ENCODE results near the gene SETD3. TPM values are rescaled to one million over a fixed set of nuclear protein-coding genes. Genes with fewer than 3 reads are reported as not detected.

Gene SETD3
- total RNA-seq = 10 to 100 TPM; 52.6 to 54.5 TPM

- Mint-ChIP-seq H3K4me3 (peak within 1 kb of the TSS; percentile 95), H3K27me3 (no peaks in the 10 kb centered on the region), H3K27ac (peak within 1 kb of the TSS; percentile 95), H3K9me3 (no peaks in the 10 kb centered on the region), H3K36me3 (peaks cover 5% of the 10 kb centered on the region), H3K4me1 (peaks cover 53% of the 10 kb centered on the region)
- peak; percentile 51 for DNase-seq
Observed at GRCh38 chr14:99479906-99480869, at the start of gene SETD3. Gene SETD3 (minus strand): TSS chr14:99480859. CDS start chr14:99465805, 15,054 bp downstream.

GRCh38 chr14:99529899-99530298 is 49.2 kb upstream of the SETD3 start:
- Mint-ChIP-seq H3K27me3 (no peaks in the 10 kb centered on the region), H3K4me1 (peaks cover 12% of the 10 kb centered on the region), H3K4me3 (no peak overlapping the region), H3K36me3 (no peaks in the 10 kb centered on the region), H3K27ac (no peak overlapping the region), H3K9me3 (no peaks in the 10 kb centered on the region)
- DNase-seq = no peak

GRCh38 chr14:99527427-99528076 is 46.9 kb upstream of the SETD3 start:
- no peaks in the 10 kb centered on the region for H3K9me3 Mint-ChIP-seq
- no peaks in the 10 kb centered on the region for H3K27me3 Mint-ChIP-seq
- H3K4me3 Mint-ChIP-seq = no peak overlapping the region
- H3K27ac Mint-ChIP-seq = no peak overlapping the region
- DNase-seq = no peak
- H3K4me1 Mint-ChIP-seq = peaks cover 12% of the 10 kb centered on the region
- no peaks in the 10 kb centered on the region for H3K36me3 Mint-ChIP-seq

GRCh38 chr14:99527026-99527425 is 46.4 kb upstream of the SETD3 start:
- no peaks in the 10 kb centered on the region for H3K27me3 Mint-ChIP-seq
- H3K9me3 Mint-ChIP-seq = no peaks in the 10 kb centered on the region
- H3K4me1 Mint-ChIP-seq = peaks cover 12% of the 10 kb centered on the region
- H3K36me3 Mint-ChIP-seq = no peaks in the 10 kb centered on the region
- H3K4me3 Mint-ChIP-seq = no peak overlapping the region
- H3K27ac Mint-ChIP-seq = no peak overlapping the region
- no peak for DNase-seq

- H3K27ac Mint-ChIP-seq = no peak overlapping the region
- no peak overlapping the region for H3K4me3 Mint-ChIP-seq
- no peak for DNase-seq
- H3K9me3 Mint-ChIP-seq = no peaks in the 10 kb centered on the region
- peaks cover 10% of the 10 kb centered on the region for H3K4me1 Mint-ChIP-seq
- H3K27me3 Mint-ChIP-seq = no peaks in the 10 kb centered on the region
- no peaks in the 10 kb centered on the region for H3K36me3 Mint-ChIP-seq
Observed at GRCh38 chr14:99525699-99526080, 45.0 kb upstream of the SETD3 start.

GRCh38 chr14:99524804-99525698 is 44.4 kb upstream of the SETD3 start:
- no peak for DNase-seq
- Mint-ChIP-seq H3K27ac (peak overlapping the region; percentile 72), H3K36me3 (no peaks in the 10 kb centered on the region), H3K27me3 (no peaks in the 10 kb centered on the region), H3K9me3 (no peaks in the 10 kb centered on the region), H3K4me1 (peaks cover 10% of the 10 kb centered on the region), H3K4me3 (no peak overlapping the region)

GRCh38 chr14:99524091-99524661 is 43.5 kb upstream of the SETD3 start:
- Mint-ChIP-seq H3K36me3 (no peaks in the 10 kb centered on the region), H3K9me3 (no peaks in the 10 kb centered on the region), H3K4me1 (peaks cover 10% of the 10 kb centered on the region), H3K27ac (no peak overlapping the region), H3K4me3 (no peak overlapping the region), H3K27me3 (no peaks in the 10 kb centered on the region)
- DNase-seq = no peak

- peaks cover 10% of the 10 kb centered on the region for H3K4me1 Mint-ChIP-seq
- no peaks in the 10 kb centered on the region for H3K36me3 Mint-ChIP-seq
- H3K4me3 Mint-ChIP-seq = no peak overlapping the region
- H3K9me3 Mint-ChIP-seq = no peaks in the 10 kb centered on the region
- DNase-seq = no peak
- no peaks in the 10 kb centered on the region for H3K27me3 Mint-ChIP-seq
- H3K27ac Mint-ChIP-seq = no peak overlapping the region
Observed at GRCh38 chr14:99523704-99524055, 43.0 kb upstream of the SETD3 start.

GRCh38 chr14:99522934-99523703 is 42.5 kb upstream of the SETD3 start:
- H3K4me3 Mint-ChIP-seq = no peak overlapping the region
- DNase-seq = no peak
- H3K27ac Mint-ChIP-seq = no peak overlapping the region
- peaks cover 10% of the 10 kb centered on the region for H3K4me1 Mint-ChIP-seq
- H3K27me3 Mint-ChIP-seq = no peaks in the 10 kb centered on the region
- no peaks in the 10 kb centered on the region for H3K36me3 Mint-ChIP-seq
- no peaks in the 10 kb centered on the region for H3K9me3 Mint-ChIP-seq

GRCh38 chr14:99522457-99522891 is 41.8 kb upstream of the SETD3 start:
- no peak overlapping the region for H3K27ac Mint-ChIP-seq
- H3K27me3 Mint-ChIP-seq = no peaks in the 10 kb centered on the region
- H3K9me3 Mint-ChIP-seq = no peaks in the 10 kb centered on the region
- H3K4me1 Mint-ChIP-seq = peaks cover 10% of the 10 kb centered on the region
- H3K36me3 Mint-ChIP-seq = no peaks in the 10 kb centered on the region
- DNase-seq = no peak
- H3K4me3 Mint-ChIP-seq = no peak overlapping the region

- Mint-ChIP-seq H3K4me3 (no peak overlapping the region), H3K4me1 (peaks cover 7% of the 10 kb centered on the region), H3K27me3 (no peaks in the 10 kb centered on the region), H3K9me3 (no peaks in the 10 kb centered on the region), H3K36me3 (no peaks in the 10 kb centered on the region), H3K27ac (no peak overlapping the region)
- DNase-seq = no peak
Observed at GRCh38 chr14:99522025-99522401, 41.4 kb upstream of the SETD3 start.

- no peak for DNase-seq
- no peaks in the 10 kb centered on the region for H3K27me3 Mint-ChIP-seq
- H3K36me3 Mint-ChIP-seq = no peaks in the 10 kb centered on the region
- no peak overlapping the region for H3K27ac Mint-ChIP-seq
- no peaks in the 10 kb centered on the region for H3K9me3 Mint-ChIP-seq
- H3K4me1 Mint-ChIP-seq = peaks cover 7% of the 10 kb centered on the region
- no peak overlapping the region for H3K4me3 Mint-ChIP-seq
Observed at GRCh38 chr14:99521176-99522024, 40.7 kb upstream of the SETD3 start.

GRCh38 chr14:99520571-99521081 is 40.0 kb upstream of the SETD3 start:
- no peak overlapping the region for H3K27ac Mint-ChIP-seq
- no peak overlapping the region for H3K4me3 Mint-ChIP-seq
- no peak for DNase-seq
- H3K4me1 Mint-ChIP-seq = peaks cover 3% of the 10 kb centered on the region
- no peaks in the 10 kb centered on the region for H3K36me3 Mint-ChIP-seq
- no peaks in the 10 kb centered on the region for H3K27me3 Mint-ChIP-seq
- H3K9me3 Mint-ChIP-seq = no peaks in the 10 kb centered on the region
